ENCODE data around the gene NDUFB5.

The NDUFB5 gene

DNA sequence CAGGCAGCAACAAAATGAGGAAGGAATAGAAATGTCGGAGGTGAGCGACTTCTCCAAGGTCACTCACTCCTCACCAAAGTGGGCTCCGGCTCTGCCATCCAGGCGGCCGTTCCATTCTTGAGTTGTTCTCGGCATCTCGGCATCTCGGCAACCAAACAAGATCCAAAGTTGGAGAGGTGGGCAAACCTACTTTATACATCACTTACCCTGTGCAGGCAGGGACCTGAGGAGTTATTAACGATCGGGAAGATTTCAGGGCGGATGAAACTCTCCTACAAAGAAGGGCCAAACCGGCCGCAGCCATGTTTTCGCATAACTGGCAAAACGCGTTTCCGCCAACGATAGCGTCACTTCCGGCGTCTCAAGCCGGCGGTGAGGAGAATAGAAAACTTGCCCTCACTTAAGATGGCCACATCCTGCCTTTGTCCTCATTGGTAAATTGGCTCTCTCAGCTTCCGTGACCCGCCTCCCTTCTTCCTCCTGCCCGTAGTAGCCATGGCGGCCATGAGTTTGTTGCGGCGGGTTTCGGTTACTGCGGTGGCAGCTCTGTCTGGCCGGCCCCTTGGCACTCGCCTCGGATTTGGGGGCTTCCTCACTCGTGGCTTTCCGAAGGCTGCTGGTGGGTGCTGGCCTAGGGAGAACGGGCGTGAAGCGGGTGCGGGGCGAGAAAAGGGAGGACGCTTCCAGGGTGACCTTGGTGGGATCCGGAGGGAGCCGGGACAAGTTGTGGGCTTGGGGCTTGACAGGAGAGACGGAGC is at the start of gene NDUFB5, which contains the start of gene MRPL47:
Gene NDUFB5, plus strand, starts transcription at position 474 of the 758 bp plus-strand sequence. Its CDS starts 22 bp downstream, at position 496.
Gene MRPL47, minus strand, starts transcription at position 318 of the 758 bp plus-strand sequence. Its CDS starts 14 bp downstream, at position 304.
- DNase-seq (ENCODE audit: low spot score): peak; percentile 98

DNA sequence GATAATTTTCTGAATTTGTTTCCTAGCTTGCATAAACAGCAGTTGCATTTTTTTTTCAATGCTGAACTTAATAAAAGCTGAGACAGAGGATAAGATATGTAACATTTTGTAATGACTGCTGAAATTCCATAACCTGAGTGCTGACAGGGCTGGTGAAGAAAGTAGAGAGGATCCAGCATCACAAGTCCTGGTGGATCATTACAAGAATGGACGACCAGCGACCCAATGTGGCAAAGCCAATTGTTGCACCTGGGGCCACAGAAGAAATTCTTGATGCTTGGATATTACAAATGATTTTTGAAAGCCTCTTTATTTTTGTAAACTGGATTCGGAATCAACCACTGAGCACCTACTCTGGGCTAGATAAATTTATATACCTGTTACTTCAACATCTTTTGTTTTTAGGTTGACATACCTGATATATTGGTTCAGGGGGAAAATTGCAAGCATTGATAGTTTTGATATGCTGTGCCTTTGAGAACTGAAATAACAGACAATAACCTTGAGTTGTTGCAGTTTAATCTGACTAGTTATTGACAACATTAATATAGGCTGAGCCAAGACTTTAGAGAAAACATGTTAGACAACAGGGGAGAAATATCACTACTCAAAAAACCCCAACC is 45.7 kb upstream of the NDUFB5 start:
- DNase-seq (ENCODE audit: low spot score): peak; percentile 58

DNA sequence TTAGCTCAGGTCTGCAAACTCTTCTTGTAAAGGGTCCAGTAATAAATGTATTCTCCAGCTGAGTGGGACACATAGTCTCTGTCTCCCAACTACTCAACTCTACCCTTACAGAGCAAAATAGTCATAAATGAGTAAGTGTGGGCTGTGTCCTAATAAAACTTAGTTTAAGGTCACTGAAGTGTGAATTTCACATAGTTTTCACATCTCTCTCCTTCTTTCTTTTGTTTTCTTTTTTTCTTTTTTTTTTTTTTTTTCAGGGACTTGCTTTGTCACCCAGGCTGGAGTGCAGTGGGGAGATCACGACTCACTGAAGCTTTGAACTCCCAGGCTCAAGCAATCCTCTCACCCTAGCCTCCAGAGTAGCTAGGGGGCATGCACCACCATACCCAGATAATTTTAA is 43.8 kb upstream of the NDUFB5 start:
- no peak for DNase-seq (ENCODE audit: low spot score)

DNA sequence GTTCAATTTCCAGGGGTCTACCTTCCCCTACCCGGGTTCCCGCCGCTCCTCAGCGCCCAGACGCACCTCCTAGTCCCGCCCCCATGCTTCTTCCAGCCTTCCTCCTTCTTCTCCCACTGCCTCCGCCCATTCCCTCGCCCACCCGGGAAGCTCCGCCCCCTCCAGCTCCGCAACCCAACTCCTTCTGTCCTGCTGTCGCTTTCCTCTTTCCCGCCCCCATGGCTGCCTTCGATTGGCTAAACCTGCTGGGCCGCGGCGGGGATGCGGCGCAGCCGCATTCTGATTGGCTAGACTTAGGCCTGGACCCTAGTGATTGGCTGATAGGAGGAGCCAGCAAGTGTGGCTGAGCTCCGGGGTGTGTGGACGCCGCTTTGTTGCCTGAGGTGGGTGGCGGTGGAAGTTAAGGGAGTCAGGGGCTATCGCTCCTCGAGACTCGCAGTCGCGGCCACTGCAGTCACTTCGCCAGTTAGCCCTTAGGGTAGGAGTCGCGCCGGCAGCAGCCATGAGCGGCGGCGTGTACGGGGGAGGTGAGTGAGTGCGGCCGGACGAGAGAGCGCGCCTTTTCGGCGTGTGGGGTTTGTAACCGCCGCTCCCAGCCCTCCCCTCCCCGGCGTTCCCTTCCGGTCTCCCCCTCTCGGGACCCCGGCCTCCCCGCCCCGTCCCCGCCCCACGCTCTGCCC is 41.9 kb upstream of the NDUFB5 start, which contains the start of gene ACTL6A:
Gene ACTL6A, plus strand, starts transcription at position 336 of the 680 bp plus-strand sequence. Its CDS starts 167 bp downstream, at position 503.
- peak; percentile 99 for DNase-seq (ENCODE audit: low spot score)

DNA sequence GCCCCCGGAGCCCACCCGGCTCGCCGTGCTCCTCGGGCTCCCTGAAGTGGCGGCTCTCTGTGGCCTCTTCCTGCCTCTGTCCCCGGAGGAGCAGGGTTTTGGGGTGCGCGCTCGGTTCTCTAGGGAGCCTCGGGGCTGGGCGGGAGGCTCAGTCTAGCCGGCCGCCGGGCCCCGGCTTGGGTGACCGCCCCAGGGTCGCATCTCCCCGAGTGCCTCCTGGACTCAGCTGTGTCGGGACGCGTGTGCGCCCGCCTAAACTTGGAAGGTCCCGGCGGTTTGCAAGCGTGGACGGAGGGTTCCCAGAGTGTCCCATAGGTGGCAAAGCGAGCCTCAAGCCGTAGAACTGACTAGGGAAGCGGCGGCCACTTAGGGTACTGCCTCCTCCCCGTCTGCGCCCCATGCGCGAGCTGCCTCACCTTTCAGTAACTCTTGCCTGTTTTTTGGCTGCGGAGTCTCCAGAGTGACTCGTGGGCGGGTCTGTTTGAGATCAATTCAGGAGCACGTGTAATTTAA is 41.3 kb upstream of the NDUFB5 start:
- peak; percentile 24 for DNase-seq (ENCODE audit: low spot score)

DNA sequence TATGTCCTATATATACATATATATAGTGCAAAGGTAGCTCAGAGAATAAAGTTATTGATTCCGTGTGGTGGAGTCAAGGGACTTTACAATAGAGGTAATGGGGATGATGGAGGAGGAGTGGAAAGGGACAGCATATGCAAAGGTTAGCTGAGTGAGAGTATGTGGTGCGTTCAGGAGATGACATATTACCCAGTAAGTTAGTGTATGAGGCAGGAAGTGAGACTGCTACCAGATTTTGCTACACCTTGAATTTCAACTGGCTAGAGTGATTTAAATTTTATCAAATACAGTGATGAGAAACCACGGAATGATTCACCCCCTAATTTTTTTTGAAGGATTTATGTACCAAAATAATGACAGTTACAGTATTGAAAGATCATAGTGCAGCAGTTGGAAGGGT is 39.1 kb upstream of the NDUFB5 start:
- DNase-seq (ENCODE audit: low spot score): no peak

DNA sequence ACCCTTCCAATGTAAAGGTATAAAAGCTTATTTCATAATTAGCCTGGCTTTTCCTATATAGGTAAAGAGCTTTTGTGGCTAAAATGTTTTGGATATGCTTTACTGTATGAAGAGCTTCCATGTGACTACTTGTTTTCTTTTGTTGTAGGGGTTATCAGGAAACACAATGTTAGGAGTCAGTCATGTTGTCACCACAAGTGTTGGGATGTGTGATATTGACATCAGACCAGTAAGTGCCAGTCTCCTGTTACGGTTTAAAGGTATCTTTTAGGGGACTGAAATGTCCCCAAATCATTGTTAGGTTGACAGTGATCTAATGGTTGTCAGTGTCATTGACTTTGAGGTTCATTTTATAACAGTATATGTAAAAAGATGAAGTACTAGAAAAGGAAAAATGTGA is 23.6 kb upstream of the NDUFB5 start:
- no peak for DNase-seq (ENCODE audit: low spot score)

DNA sequence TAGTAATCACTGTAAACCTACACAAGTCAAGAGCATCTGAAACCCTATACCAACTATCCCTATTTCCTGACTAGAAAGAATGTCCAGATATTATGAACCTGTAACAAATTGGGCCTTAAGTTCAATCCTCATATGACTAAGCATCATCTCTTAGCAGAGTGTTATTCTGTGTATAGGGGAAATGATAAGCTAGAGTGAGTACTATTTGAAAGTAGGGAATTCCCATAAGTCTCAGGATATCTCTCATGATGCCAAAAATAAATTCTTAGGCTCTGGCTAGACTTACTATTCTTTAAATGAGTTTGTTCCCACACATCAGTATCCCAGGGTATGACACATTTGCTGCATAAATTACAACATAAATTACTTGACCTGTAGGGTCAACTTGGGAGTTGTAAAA is 15.5 kb upstream of the NDUFB5 start:
- DNase-seq (ENCODE audit: low spot score): no peak

DNA sequence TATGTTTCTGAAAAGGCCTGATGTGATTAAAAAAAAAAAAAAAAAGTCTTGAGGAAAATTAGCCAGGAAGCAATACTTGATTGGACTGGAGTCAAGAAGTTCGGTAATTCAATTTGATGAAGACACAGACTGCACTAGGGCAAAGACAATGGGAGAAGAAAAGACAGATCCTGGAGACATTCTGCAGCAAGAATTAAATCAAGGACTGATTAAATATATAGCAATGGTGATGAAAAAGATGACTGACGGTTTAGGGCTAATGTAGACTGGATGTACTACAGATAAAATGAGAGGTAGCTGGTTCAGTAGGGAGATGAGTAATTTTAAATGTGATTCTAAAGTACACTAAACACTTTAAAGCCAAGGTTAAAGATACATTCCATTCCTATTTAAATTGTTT is 13.9 kb upstream of the NDUFB5 start:
- DNase-seq (ENCODE audit: low spot score): no peak

DNA sequence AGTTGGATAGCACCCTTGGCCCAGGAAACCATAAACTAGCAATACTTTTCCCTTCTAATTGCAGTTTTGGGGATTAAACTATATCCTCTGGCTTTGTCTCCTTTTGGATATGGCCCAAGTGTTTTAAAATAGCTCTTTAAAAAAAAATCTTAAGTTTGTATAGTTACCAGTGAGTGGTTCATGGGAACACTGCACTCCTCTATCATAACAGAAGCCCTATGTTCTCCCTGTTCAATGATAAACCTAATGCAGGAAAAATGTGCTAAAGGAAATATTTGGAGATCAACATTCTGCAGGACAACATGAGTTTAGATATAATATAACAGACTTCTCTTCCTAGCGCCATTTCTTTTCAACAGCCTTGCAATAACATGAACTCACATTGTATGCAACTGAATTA is 13.3 kb upstream of the NDUFB5 start:
- no peak for DNase-seq (ENCODE audit: low spot score)

DNA sequence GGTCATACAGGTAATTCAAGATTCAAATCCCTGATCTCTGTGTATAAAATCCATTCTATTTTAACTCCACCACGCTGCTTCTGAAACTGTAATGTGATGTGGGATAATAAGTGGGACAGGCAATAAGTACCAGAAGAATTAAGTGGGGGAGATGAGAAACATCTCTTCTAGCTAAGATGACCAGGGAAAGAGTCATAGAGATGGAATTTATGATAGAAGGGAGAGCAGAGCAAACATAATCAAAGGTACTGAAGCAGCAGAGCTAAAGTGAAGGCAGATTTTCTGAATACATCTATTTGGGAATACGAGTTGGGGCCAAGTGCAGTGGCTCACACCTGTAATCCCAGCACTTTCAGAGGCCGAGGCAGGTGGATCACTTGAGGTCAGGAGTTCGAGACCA is 5.1 kb upstream of the NDUFB5 start:
- no peak for DNase-seq (ENCODE audit: low spot score)

DNA sequence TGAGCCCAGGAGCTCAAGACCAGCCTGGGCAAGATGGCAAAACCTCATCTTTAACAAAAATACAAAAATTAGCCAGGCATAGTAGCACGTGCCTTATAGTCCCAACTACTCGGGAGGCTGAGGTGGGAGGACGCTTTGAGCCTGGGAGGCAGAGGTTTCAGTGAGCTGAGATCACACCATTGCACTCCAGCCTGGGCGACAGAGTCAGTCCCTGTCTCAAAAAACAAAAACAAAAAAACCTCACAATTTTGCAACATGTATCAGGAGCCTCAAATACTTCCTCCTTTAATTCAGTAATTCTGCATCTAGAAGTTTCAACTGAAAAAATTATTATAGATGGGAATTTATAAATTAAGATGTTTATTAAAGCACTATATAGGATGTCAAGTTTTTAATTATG is 1.3 kb upstream of the NDUFB5 start:
- no peak for DNase-seq (ENCODE audit: low spot score)

DNA sequence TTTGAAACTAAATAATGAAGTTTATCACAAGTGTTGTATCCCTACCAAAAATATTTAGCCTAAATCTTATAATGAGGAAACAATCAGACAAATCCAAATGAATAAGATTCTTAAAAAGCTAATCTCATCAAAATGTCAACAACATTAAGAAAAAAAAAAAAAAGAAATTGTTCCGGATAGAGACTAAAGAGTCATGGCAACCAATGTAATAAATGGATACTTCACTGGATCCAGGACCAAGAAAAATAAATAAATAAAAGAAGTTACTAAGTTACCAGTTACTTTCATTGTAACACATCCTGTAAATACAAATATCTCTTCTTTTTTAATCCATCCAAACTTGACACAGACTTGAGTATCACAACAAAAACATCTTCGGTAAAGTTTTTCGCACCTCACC is 763 bp upstream of the NDUFB5 start:
- DNase-seq (ENCODE audit: low spot score): peak; percentile 2

DNA sequence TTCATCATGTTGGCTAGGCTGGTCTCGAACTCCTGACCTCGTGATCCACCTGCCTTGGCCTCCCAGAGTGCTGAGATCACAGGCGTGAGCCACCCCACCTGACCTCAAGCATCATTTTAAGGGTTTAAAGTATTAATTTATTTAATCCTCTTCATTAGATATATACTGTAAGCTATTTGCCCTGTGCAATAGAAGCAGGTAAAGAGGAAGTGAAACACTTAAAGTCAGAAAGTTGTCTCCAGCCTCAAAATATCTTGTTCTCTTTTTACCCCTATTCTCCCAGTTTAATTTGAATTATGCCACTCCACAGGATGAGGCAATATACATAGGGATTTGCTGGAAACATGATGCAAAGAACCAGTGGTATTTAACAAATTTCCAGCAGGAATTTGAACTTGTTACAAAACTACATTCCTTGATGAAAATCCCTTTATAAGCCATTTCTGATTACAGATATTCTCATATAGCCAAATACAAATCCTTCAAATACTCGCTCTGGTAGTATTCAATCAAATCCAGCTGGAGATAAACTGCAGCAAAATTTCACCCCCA is 2.0 kb downstream of the NDUFB5 start:
- no peak for DNase-seq (ENCODE audit: low spot score)

DNA sequence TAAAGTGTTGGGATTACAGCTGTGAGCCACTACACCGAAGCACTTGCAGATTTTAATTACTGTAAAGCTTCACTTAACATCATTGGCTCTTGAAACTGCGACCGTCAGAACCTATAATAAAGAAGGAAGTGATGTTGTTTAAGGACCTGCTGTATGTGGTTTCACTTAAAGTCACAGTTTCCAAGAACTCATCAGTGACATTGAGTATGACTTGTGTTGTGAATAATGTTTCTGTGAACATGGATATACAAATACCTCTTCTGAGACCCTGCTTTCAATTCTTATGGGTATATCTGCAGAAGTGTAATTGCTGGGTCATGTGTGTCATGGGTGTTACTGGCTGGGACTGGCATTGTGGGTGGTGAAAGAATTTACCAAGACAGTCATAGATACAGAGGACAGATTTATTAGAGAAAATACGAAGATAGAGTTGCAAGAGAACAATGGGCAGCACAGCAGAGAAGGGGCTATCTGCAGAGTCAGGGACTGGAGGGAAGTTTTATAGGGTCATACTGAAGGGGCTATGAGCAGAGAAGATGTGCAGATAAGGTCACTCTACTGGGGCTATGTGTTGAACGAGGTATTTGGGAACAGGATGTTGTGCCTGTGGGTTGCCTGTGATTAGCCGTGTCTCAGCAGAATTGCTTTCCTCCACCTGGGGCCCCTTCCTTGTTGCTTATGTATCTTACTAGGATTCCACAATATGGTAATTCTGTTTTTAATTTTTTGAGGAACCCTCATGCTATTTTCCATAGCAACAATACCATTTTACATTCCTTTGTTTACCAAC is 4.5 kb downstream of the NDUFB5 start:
- DNase-seq (ENCODE audit: low spot score): peak; percentile 5

DNA sequence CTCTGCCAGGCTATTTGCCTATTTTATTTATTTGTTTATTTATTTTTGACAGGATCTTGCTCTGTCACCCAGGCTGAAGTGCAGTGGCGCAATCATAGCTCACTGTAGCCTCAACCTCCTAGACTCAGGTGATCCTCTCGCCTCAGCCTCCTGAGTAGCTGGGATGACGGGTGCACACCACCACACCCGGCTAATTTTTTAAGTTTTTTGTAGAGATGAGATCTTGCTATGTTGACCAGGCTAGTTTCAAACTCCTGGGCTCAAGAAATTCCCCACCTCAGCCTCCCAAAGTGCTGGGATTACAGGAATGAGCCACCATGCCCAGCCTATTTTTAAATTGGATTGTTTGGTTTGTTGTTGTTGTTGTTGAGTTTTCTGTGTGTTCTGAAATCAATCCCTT is 5.5 kb downstream of the NDUFB5 start:
- no peak for DNase-seq (ENCODE audit: low spot score)

DNA sequence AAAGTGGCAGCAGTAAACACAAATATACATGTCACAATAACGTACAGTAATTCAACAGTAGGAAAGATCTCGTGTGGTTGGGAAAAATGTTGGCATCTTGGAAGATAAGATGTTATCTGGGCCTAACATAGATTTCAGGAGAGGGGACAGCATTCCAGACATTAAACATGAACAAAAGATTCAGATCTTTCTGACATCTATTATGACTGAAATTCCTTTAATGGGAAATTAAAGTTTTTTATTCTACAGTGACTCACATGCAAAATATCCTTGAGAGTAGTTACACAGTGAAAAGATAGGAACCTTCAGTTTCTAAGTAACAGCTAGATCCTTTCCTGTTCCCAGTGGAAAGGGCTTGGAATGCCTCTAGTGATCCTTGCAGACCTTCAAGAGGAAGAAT is 9.2 kb downstream of the NDUFB5 start:
- DNase-seq (ENCODE audit: low spot score): no peak

DNA sequence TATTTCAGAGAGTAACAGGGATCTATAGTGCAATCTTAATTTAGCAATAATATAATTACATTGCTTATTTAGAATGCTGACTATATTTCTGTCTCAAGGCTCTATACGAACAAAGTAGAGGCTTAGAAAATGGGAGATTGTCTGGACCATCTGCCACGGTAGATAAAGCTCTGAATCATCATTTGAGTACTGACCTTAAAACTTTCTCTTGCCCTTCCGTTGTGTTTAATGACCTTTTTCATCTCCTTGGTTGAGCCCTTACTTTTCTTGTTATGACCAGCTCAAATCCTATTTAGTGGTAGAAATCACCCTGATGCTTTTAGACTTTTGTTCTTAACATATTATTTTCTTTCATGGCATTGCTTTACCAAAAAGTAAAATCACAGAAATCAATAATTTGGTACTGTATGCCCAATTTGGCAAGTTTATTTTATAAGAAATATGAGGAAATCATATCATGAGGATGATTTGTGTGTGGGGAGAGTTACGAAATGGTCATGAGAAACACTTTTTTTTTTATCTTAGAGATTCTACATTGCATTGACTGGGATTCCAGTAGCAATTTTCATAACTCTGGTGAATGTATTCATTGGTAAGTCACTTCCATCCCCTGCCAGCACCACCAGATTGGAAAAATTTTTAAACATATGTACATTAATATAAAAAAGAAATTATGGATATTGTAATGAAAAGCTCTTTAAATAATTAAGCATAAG is 11.0 kb downstream of the NDUFB5 start:
- DNase-seq (ENCODE audit: low spot score): no peak

DNA sequence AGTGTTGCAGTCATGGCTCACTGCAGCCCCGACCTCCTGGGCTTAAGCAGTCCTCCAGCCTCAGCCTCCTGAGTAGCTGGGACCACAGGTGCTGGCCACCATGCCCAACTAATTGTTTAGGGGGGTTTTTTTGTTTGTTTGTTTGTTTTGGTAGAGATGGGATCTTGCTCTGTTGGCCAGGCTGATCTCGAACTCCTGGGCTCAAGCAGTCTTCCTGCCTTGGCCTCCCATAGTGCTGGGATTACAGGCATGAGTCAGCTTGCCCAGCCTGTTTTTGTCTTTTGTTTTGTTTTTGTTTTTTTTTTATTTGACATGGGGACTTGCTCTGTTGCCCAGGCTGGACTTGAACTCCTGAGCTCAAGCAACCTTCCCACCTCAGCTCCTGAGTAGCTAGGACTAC is 17.4 kb downstream of the NDUFB5 start:
- no peak for DNase-seq (ENCODE audit: low spot score)

DNA sequence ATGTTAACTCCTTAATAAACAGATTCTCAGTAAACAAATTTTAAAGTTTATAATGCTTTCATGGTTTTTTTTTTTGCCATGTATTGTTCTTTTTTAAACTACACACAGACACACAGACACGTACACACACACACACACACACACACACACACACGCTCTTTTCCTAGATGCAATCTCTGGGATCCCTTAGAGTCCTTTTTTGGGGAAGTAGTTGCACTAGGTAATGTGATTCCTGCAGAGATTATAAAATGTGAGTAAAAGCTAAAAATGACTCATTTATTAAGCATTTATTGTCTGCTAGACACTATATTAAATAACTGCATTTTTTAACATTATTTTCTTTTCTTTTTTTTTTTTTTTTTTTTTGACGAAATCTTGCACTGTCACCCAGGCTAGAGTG is 19.9 kb downstream of the NDUFB5 start:
- DNase-seq (ENCODE audit: low spot score): no peak
